OCI-LY1 (cell line): ENCODE data around the gene GPR119.

Experiments
- H2AFZ ChIP-seq: fragments of 200-600 bp; sonication (generic), shearing (Covaris generic); 2 replicates; pipeline ENCODE4 v1.6.0; 2014; ENCODE audit warnings: antibody characterized with exemption, mild to moderate bottlenecking, low read length
- H3F3A ChIP-seq: fragments of 200-600 bp; sonication (generic), shearing (Covaris generic); 2 replicates; pipeline ENCODE4 v1.6.0; 2014; ENCODE audit warnings: mild to moderate bottlenecking, antibody characterized with exemption, low read length, moderate library complexity; ENCODE audit not compliant: insufficient read depth
- H3K27ac ChIP-seq: fragments of 200-600 bp; sonication (generic); 2 replicates; pipeline ENCODE4 v1.5.1; 2014; ENCODE audit warnings: low read length, mixed run types, mild to moderate bottlenecking, low read depth; ENCODE audit not compliant: poor library complexity, severe bottlenecking
- H3K27me3 ChIP-seq: fragments of 200-600 bp; sonication (generic); 2 replicates; pipeline ENCODE4 v1.6.0; 2014; ENCODE audit warnings: antibody characterized with exemption, mild to moderate bottlenecking, low read length, moderate library complexity; ENCODE audit not compliant: insufficient read depth
- H3K36me3 ChIP-seq: fragments of 200-600 bp; sonication (generic); 2 replicates; pipeline ENCODE4 v1.6.1; 2014; ENCODE audit warnings: mild to moderate bottlenecking, antibody characterized with exemption, low read length, moderate library complexity, mixed read lengths; ENCODE audit not compliant: insufficient read depth
- H3K4me1 ChIP-seq: fragments of 200-600 bp; sonication (generic); 2 replicates; pipeline ENCODE4 v1.5.1; 2014; ENCODE audit warnings: mild to moderate bottlenecking, low read length, moderate library complexity; ENCODE audit not compliant: insufficient read depth, severe bottlenecking
- H3K4me2 ChIP-seq: fragments of 200-600 bp; sonication (generic), shearing (Covaris generic); 2 replicates; pipeline ENCODE4 v1.6.1; 2014; ENCODE audit warnings: low read length
- H3K4me3 ChIP-seq: fragments of 200-600 bp; sonication (generic); 2 replicates; pipeline ENCODE4 v1.5.1; 2014; ENCODE audit warnings: low read length, low read depth, mild to moderate bottlenecking, mixed read lengths; ENCODE audit not compliant: poor library complexity, severe bottlenecking
- H3K79me2 ChIP-seq: fragments of 200-600 bp; shearing (Covaris generic); 2 replicates; pipeline ENCODE4 v1.6.1; 2016; ENCODE audit warnings: mixed run types, low read length, mixed read lengths; ENCODE audit not compliant: insufficient read depth
- H3K9ac ChIP-seq: fragments of 200-600 bp; sonication (generic), shearing (Covaris generic); 2 replicates; pipeline ENCODE4 v1.6.1; 2014; ENCODE audit warnings: mild to moderate bottlenecking, low read length, mixed read lengths
- H3K9me2 ChIP-seq: fragments of 200-600 bp; sonication (generic), shearing (Covaris generic); 2 replicates; pipeline ENCODE4 v1.6.1; 2014; ENCODE audit warnings: low read depth, mild to moderate bottlenecking, low read length, mixed read lengths
- H3K9me3 ChIP-seq: fragments of 200-600 bp; shearing (Covaris generic); 2 replicates; pipeline ENCODE4 v1.6.1; 2014; ENCODE audit warnings: low read length, mixed read lengths
- H4K20me1 ChIP-seq: fragments of 200-600 bp; sonication (generic), shearing (Covaris generic); 2 replicates; pipeline ENCODE4 v1.6.0; 2016; ENCODE audit warnings: mild to moderate bottlenecking, low read length; ENCODE audit not compliant: insufficient read depth
- CTCF ChIP-seq: fragments of 200-600 bp; sonication (generic), shearing (Covaris generic); IDR thresholded peaks from 2 replicates; pipeline ENCODE4 v1.5.1; 2017; ENCODE audit warnings: mild to moderate bottlenecking, antibody characterized with exemption, low read length, moderate library complexity, mixed read lengths
- EZH2 ChIP-seq: fragments of 200-600 bp; sonication (generic), shearing (Covaris generic); IDR thresholded peaks from 2 replicates; pipeline ENCODE4 v1.8.0; 2017; ENCODE audit warnings: borderline replicate concordance, mixed run types, mild to moderate bottlenecking, antibody characterized with exemption, low read length, moderate library complexity, mixed read lengths

GPR119 gene

DNA sequence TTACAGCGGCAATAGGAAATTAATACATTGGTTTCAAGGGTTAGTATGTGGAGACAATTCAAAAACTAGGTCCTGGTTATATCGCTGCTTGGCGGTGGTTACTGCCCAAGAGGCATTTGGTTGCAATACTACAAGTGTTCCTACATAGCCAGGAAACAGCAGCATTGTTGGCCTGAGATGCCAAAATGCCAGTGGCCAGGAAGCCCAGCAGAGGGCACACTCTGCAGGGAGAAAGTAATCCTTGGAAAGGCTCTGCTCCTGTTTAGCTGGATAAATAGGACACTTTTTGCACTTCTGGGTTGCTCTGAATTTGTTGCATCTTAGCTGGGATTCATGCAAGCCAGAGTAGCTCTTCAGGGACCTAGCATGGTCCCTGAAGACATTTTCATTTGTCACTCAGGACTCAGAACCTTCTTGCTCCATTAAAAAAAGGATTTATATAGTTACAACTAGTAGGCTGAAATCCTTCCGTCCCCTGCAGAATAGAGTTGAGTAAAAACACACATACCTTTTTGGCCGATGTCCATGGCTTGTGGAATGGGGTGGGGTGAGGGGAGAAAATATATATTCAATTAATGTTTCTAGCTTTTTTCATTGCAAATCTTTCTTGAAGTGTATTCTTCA is 8.1 kb upstream of the GPR119 start:
- Histone ChIP-seq H3K27ac (no peak overlapping the region), H3K4me2 (no peak overlapping the region), H3K36me3 (no peaks in the 10 kb centered on the region), H3K27me3 (no peaks in the 10 kb centered on the region), H2AFZ (no peak overlapping the region), H3F3A (no peaks in the 10 kb centered on the region), H4K20me1 (no peaks in the 10 kb centered on the region), H3K9me2 (no peaks in the 10 kb centered on the region), H3K9me3 (no peaks in the 10 kb centered on the region), H3K4me1 (no peaks in the 10 kb centered on the region), H3K9ac (no peak overlapping the region), H3K79me2 (no peaks in the 10 kb centered on the region), H3K4me3 (no peak overlapping the region)
- no peak for TF ChIP-seq EZH2
- peak; percentile 44; the same call in 1 of the 2 replicates for TF ChIP-seq CTCF

- H4K20me1 ChIP-seq: no peaks in the 10 kb centered on the region
- TF ChIP-seq EZH2 (no peak), CTCF (no peak)
- H3F3A ChIP-seq: no peaks in the 10 kb centered on the region
- H2AFZ ChIP-seq: no peak overlapping the region
- H3K27ac ChIP-seq: no peak overlapping the region
- no peaks in the 10 kb centered on the region for H3K9me3 ChIP-seq
- H3K4me2 ChIP-seq: no peak overlapping the region
- no peaks in the 10 kb centered on the region for H3K36me3 ChIP-seq
- H3K9ac ChIP-seq: no peak overlapping the region
- no peaks in the 10 kb centered on the region for H3K9me2 ChIP-seq
- H3K27me3 ChIP-seq: no peaks in the 10 kb centered on the region
- no peaks in the 10 kb centered on the region for H3K4me1 ChIP-seq
- H3K4me3 ChIP-seq: no peak overlapping the region
- no peaks in the 10 kb centered on the region for H3K79me2 ChIP-seq
Observed at GRCh38 chrX:130386408-130386808, 934 bp upstream of the GPR119 start.

GRCh38 chrX:130378024-130378669 is 7.3 kb downstream of the GPR119 start:
- Histone ChIP-seq H3K9me3 (no peaks in the 10 kb centered on the region), H3K9me2 (no peaks in the 10 kb centered on the region), H3K27ac (no peak overlapping the region), H3K36me3 (no peaks in the 10 kb centered on the region), H3F3A (no peaks in the 10 kb centered on the region), H3K4me1 (no peaks in the 10 kb centered on the region), H2AFZ (no peak overlapping the region), H3K79me2 (no peaks in the 10 kb centered on the region), H3K27me3 (no peaks in the 10 kb centered on the region), H3K4me3 (no peak overlapping the region), H3K9ac (no peak overlapping the region), H4K20me1 (no peaks in the 10 kb centered on the region), H3K4me2 (no peak overlapping the region)
- no peak for TF ChIP-seq EZH2
